ENCODE results near the gene AP3S2.
"Not testable (repeated sequence)": the region's sequence is repeated elsewhere in the genome, so short reads cannot be mapped to it uniquely, and the experiment has no call there.

Gene AP3S2

DNA sequence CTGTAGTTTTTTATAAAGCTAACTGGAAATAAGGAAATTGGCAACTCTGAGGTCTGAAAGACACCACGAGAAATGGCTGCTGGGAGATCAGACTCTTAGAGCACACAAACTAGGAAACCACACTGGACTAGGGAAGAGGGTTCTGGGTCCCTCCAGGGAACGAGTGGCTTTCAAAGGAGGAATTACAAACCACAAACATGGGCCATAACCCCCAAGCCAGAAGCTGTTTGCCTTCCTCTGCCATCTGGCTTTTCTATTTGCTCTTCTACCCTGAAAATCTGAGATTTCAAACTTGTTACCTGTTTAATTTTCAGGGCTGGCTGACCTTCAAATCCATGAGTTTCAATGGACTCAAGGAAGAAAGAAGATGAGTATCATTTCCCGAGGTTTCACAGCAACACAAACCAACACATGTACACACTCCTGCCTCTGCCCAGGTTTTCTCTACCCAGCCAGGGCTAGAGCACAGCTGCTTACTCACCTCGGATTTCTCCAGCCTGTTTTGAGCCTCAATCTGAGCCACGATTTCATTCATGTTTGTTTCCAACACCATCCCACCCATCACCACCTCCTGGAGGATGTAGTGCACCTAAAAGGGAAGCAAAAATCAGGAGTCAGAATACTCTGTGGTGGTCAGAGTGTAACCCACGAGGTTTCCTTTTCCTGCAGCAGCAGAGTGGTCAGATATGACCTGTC is 56.5 kb downstream of the AP3S2 start:
- Mint-ChIP-seq H3K4me3 (no peak overlapping the region), H3K27me3 (no peaks in the 10 kb centered on the region), H3K4me1 (ENCODE audit: low read depth) (peaks cover 6% of the 10 kb centered on the region), H3K27ac (no peak overlapping the region), H3K9me3 (no peaks in the 10 kb centered on the region), H3K36me3 (ENCODE audit: low read depth) (peaks cover 46% of the 10 kb centered on the region)

DNA sequence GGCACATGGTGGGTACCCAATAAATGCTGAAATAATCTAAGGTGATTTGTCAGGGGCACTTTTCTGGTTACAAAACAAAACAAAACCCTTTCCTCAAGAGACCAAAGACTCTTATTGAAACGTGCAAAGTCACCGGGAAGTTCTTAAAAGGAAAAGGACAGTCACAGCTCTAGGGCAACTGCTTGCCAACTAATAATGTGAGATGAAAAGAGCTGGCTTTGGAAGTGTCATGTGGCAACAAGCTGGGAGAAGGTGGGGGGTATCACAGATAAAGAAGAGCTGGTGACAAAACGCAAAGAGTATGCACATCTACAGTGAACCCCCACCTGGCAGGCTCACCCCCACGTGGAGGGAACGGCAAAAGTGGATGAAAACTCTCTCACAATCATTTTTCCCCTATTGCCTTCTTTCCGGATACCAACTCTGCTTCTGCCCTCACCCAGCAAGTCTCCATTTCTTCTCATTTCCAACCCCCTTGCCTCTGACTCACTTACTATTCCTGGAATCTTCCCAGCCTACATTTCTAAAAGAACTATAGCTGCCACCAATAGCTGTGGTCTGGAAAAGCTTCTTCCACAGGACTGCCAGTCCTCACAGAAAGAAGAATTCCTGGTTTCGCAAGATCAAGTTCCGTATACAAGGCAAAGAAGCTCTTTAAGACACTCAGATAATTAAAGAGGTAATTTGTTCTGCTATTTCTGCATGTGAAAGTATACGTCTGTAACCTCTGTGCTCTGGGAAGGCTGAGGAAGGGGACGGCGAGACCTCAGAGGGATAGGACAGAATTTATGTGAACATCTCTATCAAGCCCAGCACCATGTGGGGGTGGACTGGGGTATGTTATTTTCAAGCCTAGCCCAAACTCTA is 57.3 kb downstream of the AP3S2 start:
- H3K36me3 Mint-ChIP-seq (ENCODE audit: low read depth): peaks cover 46% of the 10 kb centered on the region
- H3K27me3 Mint-ChIP-seq: no peaks in the 10 kb centered on the region
- H3K27ac Mint-ChIP-seq: no peak overlapping the region
- H3K9me3 Mint-ChIP-seq: no peaks in the 10 kb centered on the region
- no peak overlapping the region for H3K4me3 Mint-ChIP-seq
- no peaks in the 10 kb centered on the region for H3K4me1 Mint-ChIP-seq (ENCODE audit: low read depth)

DNA sequence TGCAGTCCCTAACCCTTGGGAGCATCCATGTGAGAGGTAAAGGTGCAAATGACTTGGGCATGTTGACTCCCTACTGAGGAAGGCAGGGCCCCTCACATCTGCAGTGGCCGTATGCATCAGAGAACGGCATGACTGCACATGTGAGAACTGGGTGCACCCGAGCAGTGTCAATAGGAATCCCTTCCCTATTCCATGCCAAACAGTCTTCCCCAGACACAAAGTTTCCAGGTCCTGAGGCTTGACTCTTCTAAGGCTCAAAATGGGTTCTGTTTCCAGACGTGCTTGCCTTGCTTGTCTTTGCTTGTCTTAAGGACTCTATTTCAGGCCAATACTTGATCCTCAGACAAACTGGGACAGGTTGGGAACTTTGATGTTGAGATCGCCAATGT is 58.6 kb downstream of the AP3S2 start:
- no peak overlapping the region for H3K4me3 Mint-ChIP-seq
- no peaks in the 10 kb centered on the region for H3K9me3 Mint-ChIP-seq
- H3K36me3 Mint-ChIP-seq (ENCODE audit: low read depth): peaks cover 46% of the 10 kb centered on the region
- no peaks in the 10 kb centered on the region for H3K4me1 Mint-ChIP-seq (ENCODE audit: low read depth)
- no peaks in the 10 kb centered on the region for H3K27me3 Mint-ChIP-seq
- no peak overlapping the region for H3K27ac Mint-ChIP-seq

DNA sequence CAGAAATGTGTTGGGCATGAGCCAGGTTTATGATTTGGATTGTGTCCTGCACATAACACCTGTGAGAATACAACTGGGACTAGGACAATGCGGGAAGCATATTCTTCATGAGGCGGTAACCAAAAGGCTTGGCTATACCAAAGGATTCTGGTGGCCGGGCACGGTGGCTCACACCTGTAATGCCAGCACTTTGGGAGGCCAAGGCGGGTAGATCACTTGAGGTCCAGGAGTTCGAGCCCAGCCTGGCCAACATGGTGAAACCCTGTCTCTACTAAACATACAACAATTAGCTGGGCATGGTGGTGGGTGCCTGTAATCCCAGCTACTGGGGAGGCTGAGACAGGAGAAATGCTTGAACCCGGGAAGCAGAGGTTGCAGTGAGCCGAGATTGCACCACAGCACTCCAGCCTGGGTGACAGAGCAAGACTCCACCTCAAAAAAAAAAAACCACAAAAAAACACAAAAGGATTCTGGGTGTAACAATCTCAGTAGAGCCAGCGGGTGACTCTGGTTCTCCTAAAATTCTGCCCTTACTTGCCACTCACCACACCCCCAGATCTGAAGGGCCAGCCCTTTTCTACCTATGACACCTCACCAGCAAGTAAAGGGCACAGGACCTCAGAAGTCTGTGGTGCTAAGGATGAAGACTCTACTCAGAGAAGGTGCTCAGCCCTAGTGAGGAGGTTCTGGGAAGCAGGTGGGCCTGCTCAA is 59.2 kb downstream of the AP3S2 start:
- H3K27ac Mint-ChIP-seq; H3K27me3 Mint-ChIP-seq; H3K4me1 Mint-ChIP-seq (ENCODE audit: low read depth); H3K4me3 Mint-ChIP-seq; H3K9me3 Mint-ChIP-seq: not testable (repeated sequence)
- H3K36me3 Mint-ChIP-seq (ENCODE audit: low read depth): peaks cover 46% of the 10 kb centered on the region

DNA sequence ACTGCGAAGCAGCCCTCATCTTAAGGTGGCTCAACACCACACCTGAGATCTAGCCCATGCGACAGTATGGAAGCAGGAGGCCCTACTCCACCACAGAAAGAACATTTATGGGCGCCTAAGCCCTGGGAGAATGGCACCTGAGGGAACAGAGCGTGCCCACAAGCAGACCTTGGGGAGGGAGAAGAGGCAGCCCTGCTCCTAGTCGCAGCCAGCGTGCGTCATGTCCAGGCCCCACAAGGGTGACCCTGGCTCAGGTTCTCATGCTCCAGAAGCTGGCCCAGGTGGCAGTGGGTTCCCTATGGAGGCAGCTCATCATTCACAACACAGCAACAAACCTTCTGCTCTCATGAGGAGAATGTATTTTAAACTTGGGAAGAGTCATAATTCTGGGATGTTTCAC is 59.8 kb downstream of the AP3S2 start:
- Mint-ChIP-seq H3K4me1 (ENCODE audit: low read depth) (no peaks in the 10 kb centered on the region), H3K27ac (no peak overlapping the region), H3K36me3 (ENCODE audit: low read depth) (peaks cover 46% of the 10 kb centered on the region), H3K9me3 (no peaks in the 10 kb centered on the region), H3K4me3 (no peak overlapping the region), H3K27me3 (no peaks in the 10 kb centered on the region)

DNA sequence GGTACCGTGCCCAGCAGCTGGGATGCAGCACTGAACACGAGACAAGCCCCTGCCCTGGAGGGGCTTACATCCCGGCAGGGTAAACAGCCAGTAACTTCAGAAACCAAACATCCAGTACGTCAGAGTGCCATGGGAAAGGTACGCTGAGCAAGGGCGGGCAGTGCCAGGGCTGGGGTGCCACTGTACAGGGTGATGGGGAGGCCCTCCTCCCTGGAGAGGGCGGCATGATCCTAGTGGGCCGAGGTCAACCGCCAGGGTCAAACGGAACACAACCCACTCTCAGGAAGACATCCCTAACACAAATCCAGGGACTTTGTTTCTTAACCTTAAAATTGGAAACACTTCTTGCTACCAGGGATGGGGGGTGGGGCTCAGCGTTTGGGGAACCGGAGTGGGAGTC is 63.2 kb downstream of the AP3S2 start:
- Mint-ChIP-seq H3K27ac (no peak overlapping the region), H3K27me3 (no peaks in the 10 kb centered on the region), H3K4me3 (no peak overlapping the region), H3K9me3 (no peaks in the 10 kb centered on the region), H3K36me3 (ENCODE audit: low read depth) (peaks cover 28% of the 10 kb centered on the region), H3K4me1 (ENCODE audit: low read depth) (no peaks in the 10 kb centered on the region)

DNA sequence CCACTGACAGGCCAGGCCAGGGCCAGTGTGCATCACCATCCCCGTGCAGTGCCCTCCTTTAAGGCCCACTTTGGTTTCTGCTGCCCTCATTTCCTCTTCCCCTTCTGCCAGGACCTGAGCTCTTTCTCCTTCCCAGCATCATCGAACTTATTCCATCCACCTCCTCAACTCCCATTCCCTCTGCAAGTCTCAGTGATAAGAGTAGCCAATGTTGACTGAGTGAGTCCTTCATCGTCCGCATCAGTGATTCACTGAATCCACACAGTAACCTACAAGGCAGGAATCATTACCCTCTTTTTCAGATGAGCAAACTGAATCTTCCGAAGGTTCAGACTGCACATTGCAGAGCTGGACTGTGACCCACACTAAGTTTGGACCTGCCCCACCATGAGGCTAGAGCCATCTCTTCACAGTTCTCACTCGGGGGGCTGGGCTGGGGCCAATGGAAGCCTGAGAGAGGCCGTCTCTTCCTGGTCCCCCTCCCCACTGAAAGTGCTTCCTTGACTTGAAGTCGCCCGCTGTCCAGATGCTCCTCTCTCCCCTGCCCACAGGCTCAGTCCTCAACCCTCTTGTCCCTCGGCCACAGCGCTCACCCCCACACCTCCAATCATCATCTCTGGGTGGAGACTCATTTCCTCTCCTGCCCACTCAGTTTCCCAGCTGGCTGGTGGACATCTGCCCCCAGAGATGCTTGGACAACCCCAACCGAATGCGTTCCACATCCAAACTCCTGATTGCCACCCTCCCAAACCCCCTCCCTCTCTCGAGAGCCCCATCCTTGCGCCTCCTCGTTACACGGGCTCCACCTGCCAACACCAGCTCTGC is 64.0 kb downstream of the AP3S2 start:
- Mint-ChIP-seq H3K27ac (no peak overlapping the region), H3K4me3 (no peak overlapping the region), H3K9me3 (no peaks in the 10 kb centered on the region), H3K36me3 (ENCODE audit: low read depth) (peaks cover 21% of the 10 kb centered on the region), H3K27me3 (no peaks in the 10 kb centered on the region), H3K4me1 (ENCODE audit: low read depth) (no peaks in the 10 kb centered on the region)

DNA sequence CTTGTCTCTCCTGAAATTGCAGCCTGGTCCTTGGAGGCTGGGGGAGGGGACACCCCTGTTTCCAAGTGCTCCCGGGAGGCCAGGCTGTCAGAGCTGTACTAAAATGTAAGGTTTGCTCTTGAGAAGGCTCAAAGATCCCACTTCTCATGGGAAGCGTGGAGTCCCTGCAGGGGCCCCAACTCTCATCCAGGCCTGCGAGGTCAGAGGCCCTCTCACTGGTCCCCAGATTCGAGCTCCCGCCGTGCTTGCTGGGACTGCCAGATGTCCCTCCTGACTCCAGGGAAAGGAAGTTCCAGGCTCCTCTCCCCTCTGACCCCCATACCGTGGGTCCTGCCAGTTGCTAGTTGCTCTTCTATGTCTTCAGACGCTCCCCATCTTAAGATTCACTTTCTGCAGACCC is 64.6 kb downstream of the AP3S2 start:
- peaks cover under 1% of the 10 kb centered on the region for H3K27me3 Mint-ChIP-seq
- H3K27ac Mint-ChIP-seq: no peak overlapping the region
- H3K4me3 Mint-ChIP-seq: no peak overlapping the region
- peaks cover 16% of the 10 kb centered on the region for H3K36me3 Mint-ChIP-seq (ENCODE audit: low read depth)
- H3K9me3 Mint-ChIP-seq: no peaks in the 10 kb centered on the region
- H3K4me1 Mint-ChIP-seq (ENCODE audit: low read depth): no peaks in the 10 kb centered on the region

DNA sequence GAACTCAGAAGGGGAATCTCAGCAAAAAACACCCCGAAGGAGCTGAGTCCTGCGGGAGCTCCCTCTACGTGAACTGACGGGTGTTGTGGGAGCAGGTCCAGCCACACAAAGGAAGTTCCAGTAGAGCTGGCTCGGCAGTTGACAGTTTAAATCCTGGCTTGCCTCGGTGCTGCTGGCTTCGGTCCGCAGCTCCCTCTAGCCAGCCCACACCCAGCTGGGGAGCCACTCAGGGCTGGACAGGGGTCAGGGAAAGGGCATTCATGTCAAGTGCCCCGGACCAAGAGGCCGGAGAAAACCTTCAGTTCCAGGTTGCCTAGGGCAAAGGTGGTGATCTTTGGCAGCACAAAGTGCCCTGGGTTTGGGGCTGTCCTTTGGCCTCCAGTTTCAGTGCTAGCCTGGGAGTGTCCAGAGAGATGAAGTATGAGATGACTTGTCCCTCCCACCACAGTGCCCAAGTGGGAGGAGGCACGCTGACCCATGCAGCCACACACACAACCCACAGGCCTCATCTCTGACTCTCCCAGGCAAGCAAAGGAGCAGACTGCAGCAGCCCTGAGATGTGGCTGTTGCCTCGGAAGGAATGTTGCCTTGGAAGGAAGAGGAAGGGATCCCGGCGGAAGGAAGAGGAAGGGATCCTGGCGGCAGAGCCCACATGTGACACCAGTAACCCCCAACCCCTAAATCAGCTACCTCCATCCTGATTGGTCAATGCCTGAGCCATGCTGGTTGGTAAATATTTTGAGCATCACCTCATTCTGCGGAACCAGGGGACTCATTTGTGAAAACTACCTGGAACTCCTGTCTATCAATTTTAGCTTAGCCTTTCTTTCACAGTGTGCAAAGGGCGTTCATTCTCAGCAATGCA is 65.3 kb downstream of the AP3S2 start:
- Mint-ChIP-seq H3K4me3 (no peak overlapping the region), H3K36me3 (ENCODE audit: low read depth) (peaks cover 10% of the 10 kb centered on the region), H3K4me1 (ENCODE audit: low read depth) (no peaks in the 10 kb centered on the region), H3K27ac (no peak overlapping the region), H3K27me3 (peaks cover 5% of the 10 kb centered on the region), H3K9me3 (no peaks in the 10 kb centered on the region)

DNA sequence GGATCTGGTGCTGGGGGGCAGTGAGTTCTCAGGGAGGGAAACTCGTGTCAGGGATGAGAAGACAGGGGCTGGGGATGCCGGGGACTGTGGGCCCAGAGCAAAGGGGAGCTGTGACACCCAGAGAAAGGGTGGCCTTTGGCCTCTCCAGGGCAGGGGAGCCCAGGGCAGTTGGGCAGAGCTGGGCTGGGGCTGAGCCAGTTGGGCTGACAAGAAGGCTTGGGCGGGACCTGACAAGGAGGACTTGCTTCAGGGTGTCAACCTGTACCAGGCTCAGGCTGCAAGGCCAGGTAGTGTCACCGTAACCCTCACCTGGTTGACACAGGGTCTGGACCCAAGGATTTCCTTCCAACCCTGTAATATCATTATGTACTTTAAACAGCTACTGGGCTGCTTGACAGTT is 66.0 kb downstream of the AP3S2 start:
- Mint-ChIP-seq H3K36me3 (ENCODE audit: low read depth) (peaks cover 3% of the 10 kb centered on the region), H3K4me3 (no peak overlapping the region), H3K27me3 (peaks cover 5% of the 10 kb centered on the region), H3K4me1 (ENCODE audit: low read depth) (no peaks in the 10 kb centered on the region), H3K9me3 (no peaks in the 10 kb centered on the region), H3K27ac (no peak overlapping the region)

DNA sequence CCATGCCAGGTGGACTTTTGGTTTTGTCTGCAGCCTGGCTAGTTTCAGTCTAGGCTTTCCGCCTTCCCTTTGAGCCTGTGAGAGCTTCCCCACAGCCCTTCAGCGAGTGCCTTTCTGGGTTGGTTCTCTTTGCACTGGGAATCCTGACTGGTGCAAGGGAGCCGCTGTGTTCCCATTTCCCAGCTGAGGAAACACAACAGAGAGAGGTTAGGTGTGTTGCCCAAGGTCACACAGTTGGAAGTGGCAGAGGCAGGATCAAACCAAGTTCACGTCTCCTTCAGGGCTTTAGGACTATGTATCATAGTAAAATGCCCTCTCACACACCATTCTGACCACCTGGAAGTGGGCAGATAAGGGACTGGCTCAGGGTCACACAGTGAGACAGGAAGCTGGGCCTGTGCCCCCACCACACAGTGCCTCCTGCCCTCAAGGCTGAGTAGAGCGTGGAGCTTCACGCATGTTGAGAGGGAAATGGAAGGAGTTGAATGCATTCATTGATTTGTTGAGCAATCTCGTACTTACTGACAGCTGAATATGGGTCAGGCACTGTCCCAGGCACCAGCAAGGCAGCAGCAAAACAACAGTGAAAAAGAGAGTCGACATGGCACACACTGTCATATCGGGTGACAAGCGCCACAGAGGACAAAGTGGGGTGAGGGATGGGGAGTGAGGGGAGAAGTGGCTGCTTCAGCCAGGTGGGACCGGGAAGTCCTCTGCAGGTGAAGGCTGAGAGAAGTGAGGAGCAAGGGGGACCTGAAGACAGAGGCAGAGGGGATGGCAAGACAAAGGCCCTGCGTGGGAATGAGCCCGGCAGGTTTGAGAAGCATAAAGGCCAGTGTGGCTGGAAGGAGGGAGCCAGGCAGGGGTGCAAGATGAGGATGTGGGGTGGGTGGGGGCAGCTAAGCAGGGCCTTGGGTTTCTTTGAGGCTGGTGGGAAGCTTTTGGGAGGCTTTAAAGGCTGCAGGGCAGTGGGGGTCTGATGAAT is 66.8 kb downstream of the AP3S2 start:
- Mint-ChIP-seq H3K27ac (no peak overlapping the region), H3K4me3 (no peak overlapping the region), H3K9me3 (no peaks in the 10 kb centered on the region), H3K27me3 (peaks cover 11% of the 10 kb centered on the region), H3K4me1 (ENCODE audit: low read depth) (no peaks in the 10 kb centered on the region), H3K36me3 (ENCODE audit: low read depth) (no peaks in the 10 kb centered on the region)

DNA sequence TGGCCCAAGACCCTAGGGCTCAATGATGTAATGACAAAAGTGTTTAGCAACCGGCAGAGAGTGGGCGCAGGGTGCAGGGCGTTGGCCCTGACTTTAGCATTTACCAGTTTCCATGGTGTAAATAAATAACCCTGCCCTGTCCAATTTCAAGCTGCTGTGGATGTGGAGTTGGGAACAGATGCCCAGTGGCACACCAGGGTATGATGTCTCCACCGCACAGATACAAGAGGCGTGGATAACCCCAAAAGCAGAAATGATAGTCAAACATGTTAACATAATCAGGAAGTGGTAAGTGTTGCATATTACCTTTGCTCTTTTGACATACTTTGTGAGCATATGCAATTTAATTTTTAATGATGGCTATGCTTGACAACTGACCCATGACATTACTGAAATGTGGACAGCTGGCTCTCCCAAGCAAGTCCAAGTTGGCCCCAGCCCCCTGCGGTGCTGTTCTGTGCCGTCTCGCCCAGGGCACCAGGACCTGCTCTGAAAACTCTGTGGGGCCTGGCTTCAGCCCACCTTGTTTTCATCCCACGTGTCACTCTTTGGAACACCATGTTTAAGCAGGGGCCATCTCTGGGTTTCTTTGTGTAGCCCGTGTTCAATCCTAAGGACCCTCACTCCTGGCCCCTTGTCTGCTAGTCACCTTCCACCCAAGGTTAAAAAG is 68.4 kb downstream of the AP3S2 start:
- no peaks in the 10 kb centered on the region for H3K4me1 Mint-ChIP-seq (ENCODE audit: low read depth)
- H3K27me3 Mint-ChIP-seq: peaks cover 18% of the 10 kb centered on the region
- H3K27ac Mint-ChIP-seq: no peak overlapping the region
- H3K36me3 Mint-ChIP-seq (ENCODE audit: low read depth): no peaks in the 10 kb centered on the region
- H3K4me3 Mint-ChIP-seq: no peak overlapping the region
- no peaks in the 10 kb centered on the region for H3K9me3 Mint-ChIP-seq

DNA sequence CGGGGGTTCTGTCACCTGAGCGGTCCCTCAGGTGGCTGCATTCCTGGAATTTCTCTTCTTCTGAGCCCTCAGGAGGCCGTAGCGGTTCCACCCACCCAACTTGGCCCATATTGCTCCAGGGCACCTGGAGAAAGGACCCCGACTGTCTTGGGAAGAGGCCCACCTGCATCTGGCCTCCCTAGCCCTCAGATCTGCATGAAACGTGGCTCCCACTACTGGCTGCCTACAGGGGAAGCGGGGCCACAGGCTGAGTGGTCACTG is 69.3 kb downstream of the AP3S2 start:
- Mint-ChIP-seq H3K36me3 (ENCODE audit: low read depth) (no peaks in the 10 kb centered on the region), H3K4me3 (no peak overlapping the region), H3K27ac (no peak overlapping the region), H3K27me3 (peaks cover 18% of the 10 kb centered on the region), H3K9me3 (no peaks in the 10 kb centered on the region), H3K4me1 (ENCODE audit: low read depth) (no peaks in the 10 kb centered on the region)

Measured in stimulated activated naive CD8-positive, alpha-beta T cell treated with anti-CD3 and anti-CD28 coated beads, Interleukin-15, Interleukin-2, amounts not matched to agents 100 ng/mL and 50 ng/mL, for 24 hours (primary cell).